SK-N-SH (cell line): ENCODE data around the gene KLF13. TPM values are rescaled to one million over a fixed set of nuclear protein-coding genes. Genes with fewer than 3 reads are reported as not detected.

ENCODE experiments used
- CTCF ChIA-PET: fragments of 300-600, 350-600 bp; formaldehyde crosslinking; extraction: SDS; loops from one replicate; lab custom pipeline; 2021; lab: Yijun Ruan, JAX
- POLR2A ChIA-PET: fragments of 350-600 bp; sonication (Branson Sonifier 250); formaldehyde crosslinking; extraction: SDS; loops from one replicate; lab custom pipeline; 2020; ENCODE audit warnings: antibody characterized with exemption, inconsistent platforms; lab: Yijun Ruan, JAX
- DNase-seq: peaks from one replicate; pipeline ENCODE4 v3.0.0; 2012
- H2AFZ ChIP-seq: fragments of 200-600 bp; sonication (generic); 2 replicates; pipeline ENCODE4 v1.8.1; 2016; ENCODE audit warnings: antibody characterized with exemption, mild to moderate bottlenecking, low read depth
- H3F3A ChIP-seq: fragments of 200-600 bp; sonication (generic); replicated peaks from 2 replicates; pipeline ENCODE3; 2016; ENCODE audit warnings: antibody characterized with exemption, mild to moderate bottlenecking; ENCODE audit not compliant: insufficient read depth
- H3K27ac ChIP-seq, 2 experiments: fragments of 200-500 bp in 1 of 2; fragments of 200-600 bp in 1 of 2; sonication (Bioruptor generic) in 1 of 2; sonication (generic), shearing (Covaris generic) in 1 of 2; 2 replicates each; pipeline versions ENCODE4 v1.5.1 to v1.6.1; 2014 to 2016; ENCODE audit warnings: low read depth in 2 of 2, inconsistent platforms in 1 of 2, low read length in 1 of 2, mild to moderate bottlenecking in 1 of 2, mixed read lengths in 1 of 2
- H3K27me3 ChIP-seq: fragments of 200-600 bp; sonication (generic), shearing (Covaris generic); 2 replicates; pipeline ENCODE4 v1.6.1; 2016; ENCODE audit warnings: mixed run types; ENCODE audit not compliant: insufficient read depth
- H3K36me3 ChIP-seq, 2 experiments: fragments of 200-500 bp in 1 of 2; fragments of 200-600 bp in 1 of 2; sonication (Bioruptor generic) in 1 of 2; sonication (generic) in 1 of 2; replicated peaks in 1 of 2; 2 replicates each; pipeline versions ENCODE3 to v1.5.1; 2014 to 2016; ENCODE audit warnings: low read length in 1 of 2, mild to moderate bottlenecking in 1 of 2; ENCODE audit not compliant: insufficient read depth in 2 of 2, control insufficient read depth in 1 of 2
- H3K4me1 ChIP-seq, 2 experiments: fragments of 200-500 bp in 1 of 2; fragments of 200-600 bp in 1 of 2; sonication (Bioruptor generic) in 1 of 2; sonication (generic), shearing (Covaris generic) in 1 of 2; 2 replicates each; pipeline versions ENCODE4 v1.5.1 to v1.6.1; 2014 to 2016; ENCODE audit warnings: low read depth in 1 of 2, low read length in 1 of 2, mixed run types in 1 of 2; ENCODE audit not compliant: insufficient read depth in 2 of 2, control insufficient read depth in 1 of 2
- H3K4me2 ChIP-seq: fragments of 200-600 bp; sonication (generic), shearing (Covaris generic); 2 replicates; pipeline ENCODE4 v1.6.1; 2017; ENCODE audit warnings: mixed run types
- H3K4me3 ChIP-seq, 2 experiments: fragments of 200-500 bp in 1 of 2; fragments of 200-600 bp in 1 of 2; sonication (Bioruptor generic) in 1 of 2; sonication (generic), shearing (Covaris generic) in 1 of 2; 2 replicates each; pipeline versions ENCODE4 v1.5.1 to v1.8.1; 2014 to 2016; ENCODE audit warnings: low read depth in 2 of 2, inconsistent platforms in 1 of 2, low read length in 1 of 2, mild to moderate bottlenecking in 1 of 2, mixed read lengths in 1 of 2, moderate library complexity in 1 of 2
- H3K79me2 ChIP-seq: fragments of 200-600 bp; sonication (generic); 2 replicates; pipeline ENCODE4 v1.8.1; 2017; ENCODE audit warnings: mild to moderate bottlenecking; ENCODE audit not compliant: insufficient read depth
- H3K9ac ChIP-seq: fragments of 200-600 bp; sonication (generic); 2 replicates; pipeline ENCODE4 v1.6.1; 2017; ENCODE audit warnings: mixed run types
- H3K9me2 ChIP-seq: fragments of 200-600 bp; sonication (generic); 2 replicates; pipeline ENCODE4 v1.6.1; 2017; ENCODE audit warnings: mixed run types
- H3K9me3 ChIP-seq: fragments of 200-600 bp; sonication (generic); 2 replicates; pipeline ENCODE4 v1.6.1; 2017; ENCODE audit warnings: mixed run types, mild to moderate bottlenecking, moderate library complexity
- H4K20me1 ChIP-seq: fragments of 200-600 bp; sonication (generic); 2 replicates; pipeline ENCODE4 v1.6.1; 2017; ENCODE audit warnings: mild to moderate bottlenecking, mixed run types; ENCODE audit not compliant: insufficient read depth
- CHD2 ChIP-seq: fragments of 150-350 bp; IDR thresholded peaks from 2 replicates; pipeline ENCODE4 v1.6.1; 2018; ENCODE audit warnings: low read length; ENCODE audit not compliant: partially characterized antibody
- ELF1 ChIP-seq: IDR thresholded peaks from 2 replicates; pipeline ENCODE4 v1.4.0; 2012
- EP300 ChIP-seq, 2 experiments: IDR thresholded peaks; 2 replicates each; pipeline versions ENCODE4 v1.4.0 to v1.6.1; 2012; ENCODE audit warnings: borderline replicate concordance in 1 of 2, low read depth in 1 of 2, low read length in 1 of 2
- EZH2phosphoT487 ChIP-seq: fragments of 200-600 bp; sonication (generic); IDR thresholded peaks from 2 replicates; pipeline ENCODE4 v1.6.1; 2017; ENCODE audit warnings: low read depth, mixed run types, mild to moderate bottlenecking, antibody characterized with exemption, moderate library complexity, borderline replicate concordance
- FOSL2 ChIP-seq: IDR thresholded peaks from 2 replicates; pipeline ENCODE4 v1.4.0; 2012; ENCODE audit warnings: low read depth, mild to moderate bottlenecking, moderate library complexity, borderline replicate concordance
- GABPA ChIP-seq: IDR thresholded peaks from 2 replicates; pipeline ENCODE4 v1.4.0; 2012; ENCODE audit warnings: low read depth, mild to moderate bottlenecking
- JUND ChIP-seq: IDR thresholded peaks from 2 replicates; pipeline ENCODE4 v1.4.0; 2012
- MEF2A ChIP-seq: IDR thresholded peaks from 2 replicates; pipeline ENCODE4 v1.4.0; 2012; ENCODE audit warnings: low read depth, borderline replicate concordance
- NFIC ChIP-seq: IDR thresholded peaks from 2 replicates; pipeline ENCODE4 v1.4.0; 2012; ENCODE audit warnings: borderline replicate concordance
- POLR2AphosphoS5 ChIP-seq: IDR thresholded peaks from 2 replicates; pipeline ENCODE4 v1.6.1; 2012; ENCODE audit warnings: low read depth, low read length
- RAD21 ChIP-seq: IDR thresholded peaks from 2 replicates; pipeline ENCODE4 v1.6.1; 2012; ENCODE audit warnings: mild to moderate bottlenecking, low read length
- RXRA ChIP-seq: IDR thresholded peaks from 2 replicates; pipeline ENCODE4 v1.4.0; 2012; ENCODE audit warnings: low read depth, mild to moderate bottlenecking, borderline replicate concordance
- SIN3A ChIP-seq: IDR thresholded peaks from 2 replicates; pipeline ENCODE4 v1.6.1; 2012; ENCODE audit warnings: low read depth, mild to moderate bottlenecking, low read length, moderate library complexity, borderline replicate concordance
- TAF1 ChIP-seq: IDR thresholded peaks from 2 replicates; pipeline ENCODE4 v1.6.1; 2012; ENCODE audit warnings: low read depth, mild to moderate bottlenecking, low read length, moderate library complexity, borderline replicate concordance
- TCF12 ChIP-seq: IDR thresholded peaks from 2 replicates; pipeline ENCODE4 v1.4.0; 2012
- ZBTB33 ChIP-seq: IDR thresholded peaks from 2 replicates; pipeline ENCODE4 v1.4.0; 2012; ENCODE audit warnings: low read depth, borderline replicate concordance
- WGBS: methylation state at CpG from one replicate; pipeline ENCODE4 v1.1.6; 2017; ENCODE audit warnings: low lambda C conversion rate; 5-methylcytosine and 5-hydroxymethylcytosine counted together
- polyA plus RNA-seq, 3 experiments: library from polyadenylated mRNA; depleted of rRNA; stranded (reverse); fragments of >200 nt; gene quantifications; 2 replicates each; pipeline ENCODE4 v1.2.3, GENCODE V29; 2012
- TF ChIP-seq, protein P1 (sequence below): IDR thresholded peaks from 2 replicates; pipeline ENCODE4 v1.4.0; 2012; ENCODE audit warnings: low read depth, borderline replicate concordance
- TF ChIP-seq, protein P2 (sequence below): fragments of 150-350 bp; IDR thresholded peaks from 2 replicates; pipeline ENCODE4 v1.6.1; 2017; ENCODE audit warnings: antibody characterized with exemption, low read length, low read depth, borderline replicate concordance
- TF ChIP-seq, protein P3 (sequence below): IDR thresholded peaks from 2 replicates; pipeline ENCODE4; 2012

The KLF13 gene
- polyA plus RNA-seq, 1 of the 3 experiments (the other 2 are of a cell fraction) = 7.1 TPM

GRCh38 chr15:31400222-31400927, 73.7 kb downstream of the KLF13 start:
- H3K27me3 ChIP-seq = no peaks in the 10 kb centered on the region
- peaks cover 3% of the 10 kb centered on the region for H3F3A ChIP-seq
- H3K4me3 ChIP-seq = no peak overlapping the region
- H3K9me3 ChIP-seq = no peaks in the 10 kb centered on the region
- no peaks in the 10 kb centered on the region for H3K79me2 ChIP-seq
- POLR2A ChIA-PET = interaction anchor here (1.6 kb wide), 1 partner anchor 35 kb away, joined by 4 read pairs; no protein-coding TSS in a partner anchor
- no peaks in the 10 kb centered on the region for H4K20me1 ChIP-seq
- H2AFZ ChIP-seq = no peak overlapping the region
- H3K4me1 ChIP-seq = peaks cover 3 to 69% of the 10 kb centered on the region in 2 experiments; a peak in 2 of 4 replicates
- H3K4me2 ChIP-seq = no peak overlapping the region
- H3K9ac ChIP-seq = no peak overlapping the region
- CTCF ChIA-PET = interaction anchor here (3.1 to 4.2 kb wide), 2 partner anchors 35 to 89 kb away, joined by 10 to 26 read pairs; no protein-coding TSS in a partner anchor
- TF ChIP-seq, protein P1, sequence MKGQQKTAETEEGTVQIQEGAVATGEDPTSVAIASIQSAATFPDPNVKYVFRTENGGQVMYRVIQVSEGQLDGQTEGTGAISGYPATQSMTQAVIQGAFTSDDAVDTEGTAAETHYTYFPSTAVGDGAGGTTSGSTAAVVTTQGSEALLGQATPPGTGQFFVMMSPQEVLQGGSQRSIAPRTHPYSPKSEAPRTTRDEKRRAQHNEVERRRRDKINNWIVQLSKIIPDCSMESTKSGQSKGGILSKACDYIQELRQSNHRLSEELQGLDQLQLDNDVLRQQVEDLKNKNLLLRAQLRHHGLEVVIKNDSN = no peak
- no peak for TF ChIP-seq JUND
- no peak for TF ChIP-seq NFIC
- no peak for TF ChIP-seq EZH2phosphoT487
- TF ChIP-seq RXRA = no peak
- no peak for TF ChIP-seq MEF2A
- TF ChIP-seq CHD2 = no peak
- no peak for TF ChIP-seq ELF1
- TF ChIP-seq GABPA = no peak
- no peak for TF ChIP-seq ZBTB33
- TF ChIP-seq, all 33 proteins: peak for 0
- 87% methylated on average over 13 of the region's 13 CpGs for WGBS
- H3K36me3 ChIP-seq = no peaks in the 10 kb centered on the region
- H3K9me2 ChIP-seq = no peaks in the 10 kb centered on the region
- DNase-seq = no peak
- H3K27ac ChIP-seq = no peak overlapping the region; a peak in 1 of 4 replicates

DNA sequence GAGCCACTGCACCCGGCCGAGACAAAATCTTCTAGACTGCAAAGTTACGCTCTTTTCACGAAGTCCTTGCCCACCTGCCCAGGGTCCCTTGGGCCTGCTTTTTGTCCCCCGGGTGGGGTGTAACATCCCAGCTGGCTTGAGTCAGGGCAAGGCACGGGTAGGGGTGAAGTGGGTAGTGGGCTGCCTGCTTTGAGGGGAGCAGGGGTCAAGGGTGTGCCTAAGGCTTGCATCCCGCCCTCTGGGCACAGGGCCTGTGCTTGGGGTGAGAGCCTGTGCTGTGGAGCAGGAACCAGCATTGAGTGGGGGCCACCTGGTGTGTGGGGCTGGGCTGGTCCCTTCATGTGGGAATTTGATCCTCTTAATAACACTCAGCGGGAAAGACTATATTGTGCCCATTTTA, 74.6 kb downstream of the KLF13 start:
- Histone ChIP-seq H4K20me1 (no peaks in the 10 kb centered on the region), H3K4me2 (no peak overlapping the region), H3K9me2 (no peaks in the 10 kb centered on the region), H3K36me3 (no peaks in the 10 kb centered on the region), H3K9me3 (no peaks in the 10 kb centered on the region), H3F3A (no peaks in the 10 kb centered on the region), H3K9ac (no peak overlapping the region), H2AFZ (no peak overlapping the region), H3K27me3 (no peaks in the 10 kb centered on the region), H3K27ac (no peak overlapping the region), H3K4me3 (no peak overlapping the region), H3K4me1 (peaks cover 3 to 69% of the 10 kb centered on the region in 2 experiments; a peak in 2 of 4 replicates), H3K79me2 (no peaks in the 10 kb centered on the region)
- DNase-seq = no peak
- POLR2A ChIA-PET = no interaction called here
- CTCF ChIA-PET = interaction anchor here (3.1 to 4.2 kb wide), 2 partner anchors 34 to 88 kb away, joined by 10 to 26 read pairs; no protein-coding TSS in a partner anchor
- TF ChIP-seq TAF1 (no peak), TCF12 (no peak), NFIC (no peak), CHD2 (no peak), FOSL2 (no peak), SIN3A (no peak), RAD21 (no peak), POLR2AphosphoS5 (no peak), EP300 (IDR thresholded peaks at IDR 0.05; ENCODE audit: borderline replicate concordance in 1 of 2, low read depth in 1 of 2, low read length in 1 of 2) (no peak)
- TF ChIP-seq, protein P2, sequence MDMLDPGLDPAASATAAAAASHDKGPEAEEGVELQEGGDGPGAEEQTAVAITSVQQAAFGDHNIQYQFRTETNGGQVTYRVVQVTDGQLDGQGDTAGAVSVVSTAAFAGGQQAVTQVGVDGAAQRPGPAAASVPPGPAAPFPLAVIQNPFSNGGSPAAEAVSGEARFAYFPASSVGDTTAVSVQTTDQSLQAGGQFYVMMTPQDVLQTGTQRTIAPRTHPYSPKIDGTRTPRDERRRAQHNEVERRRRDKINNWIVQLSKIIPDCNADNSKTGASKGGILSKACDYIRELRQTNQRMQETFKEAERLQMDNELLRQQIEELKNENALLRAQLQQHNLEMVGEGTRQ = no peak
- TF ChIP-seq, protein P3, sequence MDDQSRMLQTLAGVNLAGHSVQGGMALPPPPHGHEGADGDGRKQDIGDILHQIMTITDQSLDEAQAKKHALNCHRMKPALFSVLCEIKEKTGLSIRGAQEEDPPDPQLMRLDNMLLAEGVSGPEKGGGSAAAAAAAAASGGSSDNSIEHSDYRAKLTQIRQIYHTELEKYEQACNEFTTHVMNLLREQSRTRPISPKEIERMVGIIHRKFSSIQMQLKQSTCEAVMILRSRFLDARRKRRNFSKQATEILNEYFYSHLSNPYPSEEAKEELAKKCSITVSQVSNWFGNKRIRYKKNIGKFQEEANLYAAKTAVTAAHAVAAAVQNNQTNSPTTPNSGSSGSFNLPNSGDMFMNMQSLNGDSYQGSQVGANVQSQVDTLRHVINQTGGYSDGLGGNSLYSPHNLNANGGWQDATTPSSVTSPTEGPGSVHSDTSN = no peak
- WGBS = 79% methylated on average over 7 of the region's 8 CpGs
